Lower leg skin (tissue), 4 donors: ENCODE results near the gene EMC9. TPM values are rescaled to one million over a fixed set of nuclear protein-coding genes. Genes with fewer than 3 reads are reported as not detected.

Source experiments
- DNase-seq, 2 donors: peaks; one replicate each; pipeline ENCODE4 v3.0.0-alpha.2; 2019; ENCODE audit warnings: low spot score in 2 of 2
- H3K4me3 ChIP-seq: fragments of 200-600 bp; sonication (generic); 2 replicates; pipeline ENCODE4 v1.5.1; 2017; ENCODE audit warnings: mild to moderate bottlenecking, low read depth; ENCODE audit not compliant: poor library complexity, severe bottlenecking
- CTCF ChIP-seq, 3 donors: fragments of 450-650 bp; IDR thresholded peaks; one replicate each; pipeline ENCODE4 v1.5.1; 2016; ENCODE audit warnings: antibody characterized with exemption in 3 of 3, mild to moderate bottlenecking in 3 of 3, moderate library complexity in 2 of 3
- POLR2A ChIP-seq, 2 donors: fragments of 450-650 bp; IDR thresholded peaks; one replicate each; pipeline ENCODE4 v1.6.1; 2016 to 2017; ENCODE audit warnings: antibody characterized with exemption in 2 of 2, mild to moderate bottlenecking in 1 of 2, moderate library complexity in 1 of 2
- WGBS, 2 donors: methylation state at CpG; one replicate each; pipeline ENCODE4 v1.1.5; 2018; 5-methylcytosine and 5-hydroxymethylcytosine counted together
- intact Hi-C: fragments of 100-400 bp; cut with DNase I; formaldehyde crosslinking; loops from one replicate; pipeline ENCODE4 v1.15.0; 2023; ENCODE audit warnings: low total_unique reads
- total RNA-seq, 4 donors: library from RNA; depleted of rRNA; stranded (reverse); fragments of >200 nt; gene quantifications; one replicate each; pipeline ENCODE4 v1.1.0, GENCODE V29; 2016

EMC9 gene
- total RNA-seq, 4 donors from 2014 or later, result 13.3 to 21.8 (median 20.6) TPM

GRCh38 chr14:24187539-24187915 is 46.1 kb upstream of the EMC9 start:
- no peak overlapping the region for H3K4me3 ChIP-seq
- TF ChIP-seq POLR2A (IDR thresholded peaks at IDR 0.05) (no peak), CTCF (IDR thresholded peaks at IDR 0.05) (no peak)
- intact Hi-C loops, result no loop called here
- WGBS, 2 donors, result 91 to 96% methylated on average over 1 to 2 of the region's 2 CpGs
- DNase-seq, result no peak

GRCh38 chr14:24186831-24187538 is 45.6 kb upstream of the EMC9 start:
- WGBS, 2 donors, result 87 to 92% methylated on average over 10 of the region's 10 CpGs
- no peak for DNase-seq
- intact Hi-C loops, result no loop called here
- no peak overlapping the region for H3K4me3 ChIP-seq
- no peak for TF ChIP-seq POLR2A (IDR thresholded peaks at IDR 0.05)
- no peak for TF ChIP-seq CTCF (IDR thresholded peaks at IDR 0.05)

GRCh38 chr14:24185741-24186140 is 44.4 kb upstream of the EMC9 start:
- no peak for TF ChIP-seq CTCF (IDR thresholded peaks at IDR 0.05)
- 88 to 90% methylated on average over 11 of the region's 11 CpGs for WGBS, 2 donors

DNA sequence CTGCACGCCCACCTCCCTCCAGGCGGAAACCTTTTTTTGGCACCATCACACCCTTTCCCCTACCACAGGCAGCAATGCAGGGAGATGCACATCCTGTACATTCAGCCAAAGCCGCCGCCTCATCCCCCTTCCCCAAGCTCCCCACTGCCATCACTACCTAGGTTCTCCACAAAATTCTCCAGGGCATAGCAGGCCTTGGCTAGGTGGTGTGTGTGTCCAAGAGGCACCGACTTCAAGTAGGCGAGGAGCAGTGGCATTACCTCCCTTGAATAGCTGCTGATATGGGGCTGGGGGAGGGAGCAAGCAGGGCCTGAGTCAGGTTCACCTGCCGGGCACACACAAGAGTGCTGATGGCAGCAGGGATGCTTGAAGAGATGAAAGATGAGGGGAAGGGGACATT is 43.6 kb upstream of the EMC9 start:
- WGBS, 2 donors, result 96 to 99% methylated on average over 7 of the region's 7 CpGs
- no peak for DNase-seq

More at GRCh38 chr14:24185741-24186140, 44.4 kb upstream of the EMC9 start:
- intact Hi-C loops, result no loop called here
- no peak overlapping the region for H3K4me3 ChIP-seq
- no peak for DNase-seq

GRCh38 chr14:24184104-24184970 is 42.9 kb upstream of the EMC9 start:
- 86 to 87% methylated on average over 15 to 19 of the region's 19 CpGs for WGBS, 2 donors
- intact Hi-C loops, result no loop called here

More for the DNA sequence above, 43.6 kb upstream of the EMC9 start:
- no peak overlapping the region for H3K4me3 ChIP-seq
- TF ChIP-seq CTCF (IDR thresholded peaks at IDR 0.05) (no peak), POLR2A (IDR thresholded peaks at IDR 0.05) (no peak)
- intact Hi-C loops, result no loop called here

More at GRCh38 chr14:24184104-24184970, 42.9 kb upstream of the EMC9 start:
- no peak for DNase-seq
- TF ChIP-seq POLR2A (IDR thresholded peaks at IDR 0.05) (no peak), CTCF (IDR thresholded peaks at IDR 0.05) (no peak)
- H3K4me3 ChIP-seq, result no peak overlapping the region
